Lower leg skin (tissue), 3 donors: Measurements from ENCODE around the gene ATP13A4.

Experiments
- CTCF ChIP-seq, 3 donors: fragments of 450-650 bp; IDR thresholded peaks; one replicate each; pipeline ENCODE4 v1.5.1; 2016; ENCODE audit warnings: antibody characterized with exemption in 3 of 3, mild to moderate bottlenecking in 3 of 3, moderate library complexity in 2 of 3
- POLR2A ChIP-seq, 2 donors: fragments of 450-650 bp; IDR thresholded peaks; one replicate each; pipeline ENCODE4 v1.6.1; 2016 to 2017; ENCODE audit warnings: antibody characterized with exemption in 2 of 2, mild to moderate bottlenecking in 1 of 2, moderate library complexity in 1 of 2

- TF ChIP-seq CTCF (IDR thresholded peaks at IDR 0.05) (no peak), POLR2A (IDR thresholded peaks at IDR 0.05) (no peak)
These were observed 1.8 kb downstream of the ATP13A4 start for GRCh38 chr3:193552923-193553322.
